Pulmonary artery endothelial cell (primary cell): Measurements from ENCODE around the gene SEMA4C. TPM values are rescaled to one million over a fixed set of nuclear protein-coding genes. Genes with fewer than 3 reads are reported as not detected.

Source experiments
- DNase-seq: peaks from one replicate; pipeline ENCODE4 v3.0.0-alpha.2; 2011; ENCODE audit warnings: low read depth, low spot score
- total RNA-seq: library from RNA; depleted of rRNA; stranded (reverse); fragments of >200 nt; gene quantifications from 2 replicates; pipeline ENCODE4 v1.2.3, GENCODE V29; 2014

Gene SEMA4C
- total RNA-seq, 1 donor from 2014 or later, result 19.4 TPM

DNA sequence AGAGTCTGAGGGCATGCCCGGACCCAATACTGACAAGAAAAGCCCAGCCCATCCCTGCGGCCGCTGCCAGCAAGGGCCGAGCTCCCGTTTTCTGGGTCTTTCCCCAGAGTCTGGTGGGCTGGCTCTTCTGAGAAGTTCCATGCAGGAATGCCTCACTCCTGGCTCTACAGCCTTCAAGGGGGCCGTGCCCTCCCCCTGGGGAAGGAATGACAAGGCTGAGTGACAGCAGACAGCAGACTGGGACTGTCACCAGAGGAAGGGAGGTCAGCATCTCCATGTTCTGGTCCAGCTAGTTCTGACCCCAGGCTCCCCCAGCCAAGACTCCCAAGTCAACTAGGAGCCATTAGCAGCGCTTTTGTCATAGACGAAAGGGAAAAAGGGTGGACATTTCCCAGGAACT, 13.0 kb upstream of the SEMA4C start:
- DNase-seq, result no peak

DNA sequence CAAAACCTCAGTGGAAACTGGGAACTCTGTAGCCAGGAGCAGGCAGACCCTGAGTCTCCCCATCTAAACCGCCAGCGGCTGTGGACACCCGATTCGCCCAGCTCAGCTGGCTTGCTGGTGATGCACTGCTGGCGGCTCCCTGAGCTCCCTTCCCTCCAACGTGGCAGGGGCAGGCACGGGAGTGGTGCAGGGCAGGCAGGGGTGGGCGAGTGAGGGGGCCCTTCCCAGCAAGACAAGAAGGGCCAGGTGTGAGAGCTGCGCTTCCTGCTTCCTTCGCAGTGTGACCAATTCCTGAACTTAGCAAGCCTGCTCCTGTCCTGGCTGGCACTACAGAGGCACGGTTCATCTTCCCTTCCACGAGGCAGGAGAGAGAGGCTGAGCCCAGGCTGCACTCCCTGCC, 12.3 kb upstream of the SEMA4C start:
- DNase-seq, result no peak

DNA sequence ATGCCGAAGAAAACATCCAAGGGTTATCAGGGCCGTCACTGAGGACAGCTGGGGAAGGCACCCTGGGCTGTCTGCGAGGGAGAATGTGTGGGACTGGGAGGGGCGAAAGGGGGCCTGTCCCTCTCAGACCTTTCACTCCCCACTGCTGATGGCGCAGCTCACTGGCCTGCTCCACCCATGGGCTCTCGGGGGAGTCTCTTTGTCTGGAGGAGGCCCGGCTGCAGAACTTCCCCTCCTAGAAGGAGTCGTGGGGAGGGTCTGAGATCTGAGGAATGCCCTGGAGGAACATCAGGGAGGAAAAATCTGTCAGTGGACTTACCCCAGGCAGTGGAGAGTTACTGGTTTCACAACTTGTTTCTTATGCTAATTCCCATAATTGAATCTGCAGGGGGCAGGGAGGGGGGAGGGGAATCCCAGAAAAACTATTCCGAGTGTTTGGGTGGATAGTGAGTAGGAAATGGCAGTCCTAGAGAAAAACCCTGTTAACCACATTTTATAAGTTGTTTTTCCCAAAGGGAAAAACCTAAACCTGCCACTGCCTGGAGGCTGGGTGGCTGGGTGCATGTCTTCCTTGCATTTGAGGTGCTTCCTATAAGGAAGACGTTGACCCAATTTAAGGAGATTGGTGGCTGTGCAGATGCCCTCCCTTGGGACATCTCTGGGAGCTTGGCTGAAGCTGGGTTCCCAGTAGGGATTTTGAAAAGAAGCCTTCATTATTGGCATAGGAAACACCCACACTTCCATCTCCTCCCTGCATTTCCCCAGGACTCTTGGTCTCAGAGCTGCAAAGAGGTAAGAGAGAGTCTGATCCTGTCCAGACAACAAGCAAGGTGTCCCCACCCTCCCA, 11.7 kb upstream of the SEMA4C start:
- no peak for DNase-seq

DNA sequence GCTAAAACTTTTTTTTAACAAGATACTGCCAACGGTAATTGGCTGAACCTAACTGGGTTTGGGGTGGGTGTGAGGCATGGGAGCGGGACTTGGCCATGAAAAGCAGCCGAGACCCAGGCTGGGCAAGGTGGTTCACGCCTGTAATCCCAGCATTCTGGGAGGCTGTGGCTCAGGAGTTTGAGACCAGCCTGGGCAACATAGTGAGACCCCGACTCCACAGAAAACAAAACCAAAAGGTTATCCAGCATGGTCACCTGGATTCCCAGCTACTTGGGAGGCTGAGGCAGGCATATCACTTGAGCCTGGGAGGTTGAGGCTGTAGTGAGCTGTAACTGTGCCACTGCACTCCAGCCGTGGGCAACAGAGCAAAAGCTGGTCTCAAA, 11.0 kb upstream of the SEMA4C start:
- no peak for DNase-seq

DNA sequence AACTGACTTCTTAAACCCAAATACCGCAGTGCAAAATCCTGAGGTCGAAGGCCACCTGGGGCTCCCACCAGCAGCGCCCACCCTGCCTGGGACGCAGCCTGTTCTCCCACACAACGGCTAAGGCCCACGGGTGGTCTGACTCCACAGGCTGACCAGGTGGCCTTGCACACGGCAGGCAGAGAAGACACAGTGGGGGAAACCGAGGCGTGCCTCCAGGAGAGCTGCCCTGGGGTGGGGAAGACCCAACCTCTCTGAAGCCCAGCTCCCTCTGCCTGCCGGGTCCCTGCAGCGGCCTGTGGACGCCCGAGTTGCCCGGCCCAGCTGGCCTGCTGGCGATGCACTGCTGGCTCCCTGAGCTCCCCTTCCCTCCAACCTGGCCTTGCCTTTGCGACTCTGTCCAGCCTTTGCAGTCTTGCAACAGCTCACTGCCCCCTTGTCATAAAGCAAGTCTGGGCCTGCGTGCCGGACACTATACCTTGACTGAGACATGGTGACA, 9.7 kb upstream of the SEMA4C start:
- DNase-seq, result no peak

DNA sequence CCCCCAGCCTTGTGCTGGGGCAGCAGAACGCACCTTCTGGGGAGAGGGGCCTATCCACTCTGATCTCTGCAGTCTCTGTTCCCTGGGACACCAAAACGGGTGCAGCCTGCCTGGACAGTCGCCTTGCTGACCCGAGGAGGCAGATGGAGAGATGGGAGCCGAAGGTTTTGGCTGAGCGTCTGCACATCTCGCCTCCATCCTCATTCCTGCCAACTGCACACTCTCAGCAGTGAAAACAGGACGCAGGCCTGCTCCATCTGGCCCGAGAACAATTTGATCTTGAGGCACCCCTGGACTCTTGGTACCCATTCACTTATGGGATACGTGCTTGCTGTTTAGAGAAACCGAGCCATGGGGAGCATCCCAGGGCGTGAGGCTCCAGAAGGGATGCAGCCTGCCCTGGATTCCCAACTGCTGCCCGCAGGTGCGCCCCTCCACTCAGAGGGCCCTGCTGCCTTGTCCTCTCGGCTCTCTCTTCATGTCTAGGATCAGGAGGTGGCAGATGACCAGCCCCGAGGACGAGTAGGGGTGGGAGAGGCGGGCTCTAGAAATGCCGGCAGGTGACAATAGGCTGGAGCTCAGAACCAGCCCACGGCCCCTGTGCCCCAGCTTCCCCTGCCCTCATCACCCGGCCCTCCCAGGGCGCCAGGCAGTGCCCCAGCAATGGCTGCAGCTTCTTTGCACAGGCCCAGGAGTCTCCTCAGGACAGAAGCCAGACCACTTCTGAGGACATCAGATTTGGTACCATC, 9.1 kb upstream of the SEMA4C start:
- no peak for DNase-seq

DNA sequence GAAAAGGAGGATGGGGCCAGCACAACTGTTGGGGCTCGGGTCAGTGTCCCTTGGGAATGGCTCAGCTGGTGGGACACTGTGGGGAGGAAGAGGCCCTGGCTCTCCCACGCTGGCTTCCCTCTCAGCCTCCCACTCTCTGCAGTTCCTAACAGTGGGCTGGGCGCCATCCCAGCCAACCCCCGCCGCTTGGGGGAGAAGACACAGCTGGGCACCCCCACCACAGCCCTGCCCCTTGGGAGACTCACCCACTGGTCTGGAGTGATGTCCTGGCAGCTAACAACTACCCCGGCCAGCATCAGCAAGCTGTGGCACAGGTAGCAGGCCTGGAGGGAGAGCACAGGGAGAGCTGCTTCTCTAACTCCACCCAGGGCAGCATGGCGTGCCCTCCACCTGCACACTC, 8.3 kb upstream of the SEMA4C start:
- DNase-seq, result no peak

DNA sequence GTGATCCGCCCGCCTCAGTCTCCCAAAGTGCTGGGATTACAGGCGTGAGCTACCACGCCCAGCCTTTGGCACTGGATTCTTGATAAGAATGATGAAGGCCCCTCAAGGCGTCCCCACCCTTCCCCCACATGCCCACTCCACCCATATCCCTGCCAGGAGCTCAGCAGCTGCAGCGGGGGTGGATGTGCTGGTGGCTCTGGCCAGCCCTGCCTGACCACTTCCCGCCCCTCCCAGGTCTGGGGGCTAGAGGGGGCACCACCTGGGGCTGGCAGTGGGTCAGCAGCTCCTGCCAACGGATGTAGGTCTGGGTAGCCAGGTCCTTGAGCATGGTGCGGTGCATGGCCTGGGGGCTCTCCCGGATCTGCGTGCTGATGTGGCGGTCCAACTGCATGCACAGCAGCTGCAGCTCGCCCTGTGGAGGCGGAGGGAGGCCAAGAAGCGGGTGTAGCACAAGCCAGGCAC, 7.8 kb upstream of the SEMA4C start:
- no peak for DNase-seq

DNA sequence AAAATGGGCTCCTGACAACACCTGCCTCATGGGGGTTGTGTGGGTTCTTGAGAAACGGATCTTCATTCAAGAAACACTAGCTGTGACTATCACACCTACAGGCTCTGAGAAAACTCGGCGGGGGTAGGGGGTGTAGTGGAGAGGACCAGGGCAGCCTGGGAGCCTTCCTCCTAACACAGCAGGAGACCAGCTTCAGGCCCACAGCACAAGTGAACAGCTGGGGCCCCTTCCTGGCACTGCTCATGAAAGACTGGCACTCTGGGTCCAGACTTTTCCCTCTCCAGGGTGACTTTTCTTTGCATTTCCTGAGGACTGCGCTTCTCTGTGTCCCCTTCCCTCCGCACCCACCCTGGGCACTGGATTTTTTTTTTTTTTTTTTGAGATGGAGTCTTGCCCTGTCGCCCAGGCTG, 7.2 kb upstream of the SEMA4C start:
- no peak for DNase-seq

DNA sequence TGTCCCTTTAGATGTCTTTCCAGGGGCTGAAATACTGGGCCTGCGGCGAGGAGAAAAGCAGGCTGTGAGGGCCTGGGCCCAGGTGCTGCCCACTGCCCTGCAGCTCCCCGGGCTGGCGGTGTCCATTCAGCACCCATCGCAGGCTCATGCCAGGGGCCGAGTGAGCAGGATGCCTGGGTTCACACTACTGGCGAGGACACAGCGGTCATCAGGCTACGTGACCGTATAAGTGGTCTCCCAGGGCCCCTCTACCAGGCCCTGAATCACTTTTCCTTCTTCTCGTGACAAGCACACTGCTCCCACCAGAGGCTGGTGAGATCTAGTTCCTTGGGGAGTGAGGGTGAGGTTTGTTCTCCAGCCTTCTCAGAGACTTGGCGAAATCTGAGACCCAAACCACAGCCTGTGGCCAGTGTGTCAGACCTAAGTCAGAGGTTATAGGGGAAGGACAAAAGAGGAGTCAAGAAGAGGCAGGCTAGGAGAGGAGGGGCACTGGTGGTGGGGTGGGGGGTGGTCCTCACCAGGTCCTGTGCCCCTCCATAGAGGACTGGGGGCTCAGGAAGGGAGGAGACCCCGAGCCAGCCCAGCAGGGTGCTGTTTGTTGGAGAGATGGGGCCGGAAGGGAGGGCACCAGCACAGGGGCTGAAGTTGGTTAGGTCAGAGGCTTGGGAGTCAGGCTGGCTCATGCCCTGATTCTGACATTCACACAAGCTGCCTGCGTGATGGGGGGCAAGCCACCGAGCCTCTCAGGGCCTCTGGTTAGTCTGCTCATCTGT, 6.6 kb upstream of the SEMA4C start:
- no peak for DNase-seq

DNA sequence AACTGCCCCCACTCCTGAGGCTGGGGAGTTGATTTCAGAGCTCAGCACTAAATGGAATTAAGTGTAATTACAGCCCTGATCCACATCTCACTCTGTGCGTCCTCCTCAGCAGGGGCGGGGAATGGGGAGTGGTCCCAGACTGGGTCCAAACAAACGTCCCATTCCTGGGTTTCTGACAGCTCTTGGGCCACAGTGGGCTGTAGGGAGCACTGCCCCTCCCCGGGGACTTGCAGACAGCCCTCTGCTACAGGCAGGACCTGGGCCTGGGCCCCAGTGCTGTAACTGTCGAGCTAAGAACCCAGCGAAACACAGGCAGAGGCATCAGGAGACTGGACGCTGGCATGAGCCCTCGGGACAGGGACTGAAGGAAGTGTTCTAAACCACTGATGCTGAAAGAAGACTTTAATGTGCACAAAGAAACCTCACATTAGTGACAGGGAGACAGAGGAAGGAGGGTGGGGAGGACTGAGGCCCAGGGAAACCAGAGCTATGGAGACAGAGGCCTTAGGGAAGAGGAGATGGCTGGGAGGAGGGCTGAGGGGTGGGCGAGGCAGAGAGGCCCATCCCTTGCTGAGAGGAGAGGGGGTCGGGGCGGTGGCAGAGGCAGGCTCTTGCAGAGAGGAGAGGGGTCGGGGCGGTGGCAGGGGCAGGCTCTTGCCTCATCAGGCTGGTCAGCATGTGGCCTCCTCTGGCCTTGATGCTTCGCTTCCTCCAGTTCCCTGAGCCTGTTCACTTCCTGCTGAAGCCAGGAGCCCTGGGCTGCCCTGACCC, 5.8 kb upstream of the SEMA4C start:
- DNase-seq, result no peak

DNA sequence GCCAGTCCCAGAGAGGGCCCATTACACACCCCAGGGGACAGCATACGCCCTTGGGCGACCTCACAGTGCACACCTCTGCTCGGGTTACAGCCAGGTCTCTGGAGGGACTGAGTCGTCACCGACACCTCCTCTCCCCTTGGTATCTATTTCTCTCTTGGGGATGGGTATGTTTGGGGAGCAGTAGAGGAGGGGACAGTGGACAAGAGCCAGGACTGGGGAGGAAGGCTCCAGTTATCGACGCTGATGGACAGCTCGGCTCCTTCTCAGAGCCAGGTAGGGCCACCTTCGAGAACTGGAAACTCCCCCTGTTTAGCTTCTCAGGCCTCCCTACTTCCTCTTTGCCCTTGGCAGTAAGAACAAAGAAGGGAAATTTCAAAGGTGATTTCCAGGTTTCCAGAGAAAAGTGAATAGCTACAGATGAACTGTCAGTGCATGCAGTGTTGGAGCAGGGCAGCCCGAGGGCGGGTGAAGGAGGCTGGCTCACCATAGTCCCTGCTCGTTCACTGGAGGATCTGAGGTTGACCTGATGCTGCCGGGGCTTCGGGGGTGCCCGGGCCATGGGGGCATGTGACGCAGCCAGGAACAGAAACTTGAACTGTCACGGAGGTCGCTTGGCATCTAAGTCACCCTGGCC, 4.4 kb upstream of the SEMA4C start:
- DNase-seq, result no peak

DNA sequence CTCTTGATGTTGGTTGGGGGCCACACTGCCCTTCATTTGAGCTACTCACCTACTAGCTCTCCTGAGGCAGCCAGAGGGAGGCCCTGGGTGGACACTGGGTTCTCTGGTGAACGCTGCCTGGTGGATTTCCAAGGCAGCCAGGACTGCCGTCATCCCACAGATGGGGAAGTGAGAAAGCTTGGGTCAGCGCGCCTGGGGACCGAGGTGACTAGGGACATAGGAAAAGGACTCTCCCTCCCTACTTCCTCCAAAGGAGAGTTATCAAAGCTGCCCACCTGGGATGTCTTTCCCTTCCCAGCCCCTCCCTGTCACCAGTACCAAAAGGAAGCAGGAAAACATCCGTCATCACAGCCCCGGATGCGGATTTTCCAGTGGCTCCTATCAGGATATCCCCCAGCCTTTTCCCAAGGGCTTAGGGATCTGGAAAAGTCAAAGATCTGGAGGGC, 3.8 kb upstream of the SEMA4C start:
- no peak for DNase-seq

DNA sequence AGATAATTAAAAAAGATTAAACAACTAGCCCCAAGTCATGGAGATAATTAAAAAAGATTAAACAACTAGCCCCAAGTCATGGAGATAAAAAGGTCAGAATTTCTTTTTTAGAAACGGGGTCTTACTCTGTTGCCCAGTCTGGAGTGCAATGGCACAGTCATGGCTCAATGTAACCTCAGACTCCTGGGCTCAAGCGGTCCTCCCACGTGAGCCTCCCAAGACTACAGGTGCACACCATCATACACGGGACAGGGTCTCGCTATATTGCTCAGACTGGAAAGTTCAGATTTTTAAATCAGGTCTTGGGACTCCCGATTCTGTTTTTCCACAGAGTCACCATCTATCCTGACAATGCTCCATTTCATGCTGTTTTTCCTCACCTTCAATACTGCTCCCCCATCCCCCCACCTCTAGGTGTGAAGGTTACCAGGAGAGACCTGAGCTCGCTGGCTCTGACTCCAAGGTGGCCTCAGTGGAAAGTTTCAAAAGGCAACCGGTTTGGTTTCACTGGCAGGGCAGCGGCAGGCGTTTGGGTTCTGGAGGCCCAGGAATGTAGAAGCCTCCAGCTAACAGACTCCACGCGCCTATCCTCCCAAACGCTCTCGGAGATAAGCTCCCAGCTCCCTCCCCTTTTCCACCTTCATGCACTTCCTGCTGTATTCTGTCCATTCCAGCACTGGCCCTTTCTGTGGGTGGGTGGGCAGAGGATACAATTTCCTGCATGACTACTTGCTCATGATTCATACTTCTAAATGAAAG, 2.9 kb upstream of the SEMA4C start:
- DNase-seq, result no peak

DNA sequence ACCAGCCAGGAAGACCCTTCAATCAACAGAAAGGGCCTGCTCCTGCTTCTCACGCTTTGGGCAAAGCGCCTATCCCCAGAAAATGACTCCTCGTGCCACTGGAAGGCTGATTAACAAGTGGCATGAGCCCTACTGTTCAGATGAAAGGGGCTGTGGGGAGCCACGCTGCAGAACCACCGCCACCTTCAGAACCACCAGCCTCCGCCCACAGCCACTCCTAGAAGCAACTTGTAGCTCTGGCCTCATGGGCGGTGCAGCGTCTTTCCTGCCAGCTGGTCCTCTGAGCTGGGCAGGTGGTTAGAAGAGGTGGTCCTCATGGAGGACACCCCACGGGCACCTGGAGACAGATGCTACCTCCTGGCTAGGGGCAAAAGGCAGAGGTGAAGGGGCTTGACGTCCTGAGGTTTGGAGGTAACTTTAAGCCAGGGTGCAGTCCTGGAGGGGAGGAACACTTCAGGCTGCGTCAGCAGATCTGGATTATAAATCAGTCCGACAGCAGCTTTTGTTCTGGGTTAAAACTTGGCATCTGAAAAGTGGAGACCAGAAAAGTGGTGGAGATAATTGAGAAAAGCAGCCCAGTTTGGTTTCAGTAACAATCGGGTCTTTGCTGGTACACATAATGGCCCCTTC, 861 bp upstream of the SEMA4C start:
- no peak for DNase-seq

DNA sequence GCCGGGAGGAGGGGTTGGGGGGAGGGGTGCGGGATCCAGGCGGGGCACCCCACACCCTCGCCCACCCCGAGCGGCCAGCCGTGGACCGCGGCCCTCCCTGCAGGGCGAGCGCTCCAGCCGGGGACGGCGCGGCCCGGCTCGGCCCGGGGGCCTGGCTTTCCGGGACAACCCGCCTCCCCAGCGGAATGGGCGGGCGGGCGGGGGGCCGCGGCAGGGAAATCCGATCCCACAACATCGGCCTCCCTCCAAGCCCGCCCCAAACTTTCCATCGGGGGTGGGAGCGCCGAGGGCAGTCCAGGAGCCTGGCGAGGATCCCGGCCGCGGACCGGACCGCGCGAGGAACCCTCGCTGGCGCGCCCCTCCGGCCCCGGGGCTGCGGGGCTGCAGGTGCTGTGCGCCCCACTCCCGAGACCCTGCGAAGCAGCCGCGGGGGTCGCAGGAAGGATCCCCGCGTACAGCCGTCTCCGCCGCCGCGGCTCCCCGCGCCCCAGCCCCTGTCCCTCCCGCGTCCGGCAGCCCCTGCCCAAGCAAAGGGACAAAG, 529 bp downstream of the SEMA4C start:
- no peak for DNase-seq

DNA sequence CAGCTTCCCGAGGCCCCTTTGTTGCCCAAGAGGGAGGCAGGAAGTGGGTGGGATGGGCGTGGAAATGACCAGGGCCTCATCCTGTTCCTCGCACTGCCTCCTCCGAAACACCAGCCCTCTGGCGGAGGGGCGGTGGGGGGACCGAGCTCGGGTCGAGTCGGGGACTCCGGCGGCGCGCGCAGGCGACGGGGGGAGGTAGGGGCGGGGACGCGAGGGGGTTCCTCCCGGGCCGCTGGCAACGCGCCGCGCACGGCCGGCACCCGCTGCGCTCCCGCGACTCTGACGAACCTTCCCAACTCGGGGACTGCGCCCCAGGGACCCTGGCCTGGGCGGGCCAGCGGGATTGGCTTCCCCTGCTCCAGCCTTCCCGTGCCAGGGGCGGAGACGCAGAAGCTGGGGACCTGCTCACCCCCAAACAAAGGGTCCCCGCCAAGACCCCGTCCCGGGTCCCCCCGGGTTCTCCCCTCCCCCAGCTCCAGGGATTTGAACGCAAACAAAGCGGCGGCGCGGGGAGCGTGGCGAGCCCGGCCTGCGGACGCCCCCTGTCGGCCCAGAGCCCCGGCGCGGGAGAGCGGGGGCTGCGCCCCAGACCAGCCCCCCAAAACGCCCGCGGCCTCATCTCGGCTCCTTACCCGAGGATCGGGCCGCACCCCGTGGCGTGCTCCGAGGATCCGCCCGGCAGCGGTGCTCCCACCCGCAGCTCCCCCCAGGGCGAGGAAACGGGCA, 1.2 kb downstream of the SEMA4C start:
- DNase-seq, result no peak
